Loucy (cell line): ENCODE results near the gene RIMBP2.

Source experiments
- H2AFZ ChIP-seq: fragments of 200-600 bp; sonication (generic); 2 replicates; pipeline ENCODE4 v1.6.0; 2016; ENCODE audit warnings: antibody characterized with exemption, mild to moderate bottlenecking, low read length, moderate library complexity
- H3F3A ChIP-seq: fragments of 200-600 bp; 2 replicates; pipeline ENCODE4 v1.6.0; 2016; ENCODE audit warnings: antibody characterized with exemption, low read depth, mild to moderate bottlenecking
- H3K27me3 ChIP-seq: fragments of 200-600 bp; sonication (generic); 2 replicates; pipeline ENCODE4 v1.6.1; 2014; ENCODE audit warnings: low read length, mild to moderate bottlenecking; ENCODE audit not compliant: insufficient read depth, poor library complexity, severe bottlenecking
- H3K36me3 ChIP-seq: fragments of 200-600 bp; sonication (generic); 2 replicates; pipeline ENCODE4 v1.6.1; 2016; ENCODE audit warnings: low read length; ENCODE audit not compliant: insufficient read depth
- H3K4me1 ChIP-seq: fragments of 200-600 bp; sonication (generic); 2 replicates; pipeline ENCODE4 v1.5.1; 2014; ENCODE audit warnings: low read length, mild to moderate bottlenecking; ENCODE audit not compliant: insufficient read depth, poor library complexity, severe bottlenecking
- H3K4me2 ChIP-seq: fragments of 200-600 bp; sonication (generic); 2 replicates; pipeline ENCODE4 v1.6.0; 2014; ENCODE audit warnings: antibody characterized with exemption, low read length, low read depth, mild to moderate bottlenecking; ENCODE audit not compliant: poor library complexity, severe bottlenecking
- H3K4me3 ChIP-seq: fragments of 200-600 bp; sonication (generic); 2 replicates; pipeline ENCODE4 v1.5.1; 2014; ENCODE audit warnings: low read length, mild to moderate bottlenecking, mixed read lengths; ENCODE audit not compliant: poor library complexity, severe bottlenecking
- H3K79me2 ChIP-seq: fragments of 200-600 bp; sonication (generic); 2 replicates; pipeline ENCODE4 v1.6.1; 2014; ENCODE audit warnings: low read length; ENCODE audit not compliant: insufficient read depth
- H3K9ac ChIP-seq: fragments of 200-600 bp; sonication (generic); 2 replicates; pipeline ENCODE4 v1.6.0; 2014; ENCODE audit warnings: mild to moderate bottlenecking, low read depth, low read length, moderate library complexity; ENCODE audit not compliant: poor library complexity, severe bottlenecking
- H3K9me2 ChIP-seq: fragments of 200-600 bp; sonication (generic); replicated peaks from 2 replicates; pipeline ENCODE4 v1.6.1; 2016; ENCODE audit warnings: low read depth, low read length, mixed read lengths
- H3K9me3 ChIP-seq: fragments of 200-600 bp; sonication (generic); 2 replicates; pipeline ENCODE4 v1.6.1; 2014; ENCODE audit warnings: mild to moderate bottlenecking, antibody characterized with exemption, low read length, low read depth; ENCODE audit not compliant: insufficient read depth
- H4K20me1 ChIP-seq: fragments of 200-600 bp; sonication (generic); 2 replicates; pipeline ENCODE4 v1.6.0; 2014; ENCODE audit warnings: antibody characterized with exemption, low read length, mild to moderate bottlenecking; ENCODE audit not compliant: insufficient read depth, poor library complexity, severe bottlenecking
- CTCF ChIP-seq: fragments of 200-600 bp; sonication (generic); conservative IDR thresholded peaks from 2 replicates; pipeline ENCODE4 v1.5.1; 2014; ENCODE audit warnings: mild to moderate bottlenecking, antibody characterized with exemption, low read length
- EZH2phosphoT487 ChIP-seq: fragments of 200-600 bp; IDR thresholded peaks from 2 replicates; pipeline ENCODE4 v1.6.1; 2018; ENCODE audit warnings: antibody characterized with exemption, mild to moderate bottlenecking, moderate library complexity, borderline replicate concordance

Gene RIMBP2

GRCh38 chr12:130520784-130521183 lies 195.3 kb downstream of the RIMBP2 start:
- H3K4me2 ChIP-seq = no peak overlapping the region
- TF ChIP-seq EZH2phosphoT487 (no peak), CTCF (no peak)

DNA sequence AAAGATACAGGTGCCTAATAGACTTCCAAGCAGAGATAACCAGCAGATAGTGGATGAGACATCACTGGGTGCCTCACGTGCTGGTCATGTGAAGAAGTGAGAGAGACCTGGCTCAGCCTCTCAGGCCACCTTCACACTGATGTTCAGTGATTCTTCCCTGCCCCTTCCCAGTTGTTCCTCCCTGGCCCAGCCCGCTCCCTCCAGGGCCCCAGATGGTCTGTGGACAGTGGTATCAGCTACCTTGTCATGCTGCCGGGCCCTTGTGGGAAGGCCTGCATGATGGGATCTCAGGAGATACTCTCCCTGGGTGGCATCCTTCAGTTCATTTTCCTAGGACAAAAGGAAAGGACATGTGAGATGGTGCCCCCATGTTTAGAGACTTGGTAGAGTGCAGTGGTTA lies 198.5 kb downstream of the RIMBP2 start:
- H3K4me2 ChIP-seq = no peak overlapping the region
- H3K79me2 ChIP-seq = no peaks in the 10 kb centered on the region
- H3K36me3 ChIP-seq = no peaks in the 10 kb centered on the region
- H3K9me2 ChIP-seq = no peaks in the 10 kb centered on the region
- no peak overlapping the region for H3K4me3 ChIP-seq
- H3K9me3 ChIP-seq = no peaks in the 10 kb centered on the region; the same call in 1 of the 2 replicates
- no peaks in the 10 kb centered on the region for H3F3A ChIP-seq
- no peaks in the 10 kb centered on the region for H3K27me3 ChIP-seq
- no peak overlapping the region for H3K9ac ChIP-seq
- H2AFZ ChIP-seq = no peak overlapping the region
- H4K20me1 ChIP-seq = no peaks in the 10 kb centered on the region
- TF ChIP-seq EZH2phosphoT487 = no peak
- no peak for TF ChIP-seq CTCF
- H3K4me1 ChIP-seq = no peaks in the 10 kb centered on the region

More at GRCh38 chr12:130520784-130521183, 195.3 kb downstream of the RIMBP2 start:
- Histone ChIP-seq H3K36me3 (no peaks in the 10 kb centered on the region), H3K9ac (no peak overlapping the region), H3K79me2 (no peaks in the 10 kb centered on the region), H3K4me1 (no peaks in the 10 kb centered on the region), H3F3A (no peaks in the 10 kb centered on the region), H4K20me1 (no peaks in the 10 kb centered on the region), H3K9me3 (no peaks in the 10 kb centered on the region; the same call in 1 of the 2 replicates), H3K27me3 (no peaks in the 10 kb centered on the region), H3K4me3 (no peak overlapping the region), H2AFZ (no peak overlapping the region), H3K9me2 (no peaks in the 10 kb centered on the region)

- H3K4me3 ChIP-seq = no peak overlapping the region
- no peaks in the 10 kb centered on the region for H3K36me3 ChIP-seq
- H3K4me1 ChIP-seq = no peaks in the 10 kb centered on the region
- no peaks in the 10 kb centered on the region for H3K9me2 ChIP-seq
- H4K20me1 ChIP-seq = no peaks in the 10 kb centered on the region
- TF ChIP-seq EZH2phosphoT487 (no peak), CTCF (no peak)
- no peak overlapping the region for H3K9ac ChIP-seq
- no peaks in the 10 kb centered on the region for H3K27me3 ChIP-seq
- no peaks in the 10 kb centered on the region for H3K79me2 ChIP-seq
- H3K9me3 ChIP-seq = no peaks in the 10 kb centered on the region; the same call in 1 of the 2 replicates
- H3K4me2 ChIP-seq = no peak overlapping the region
- no peaks in the 10 kb centered on the region for H3F3A ChIP-seq
- H2AFZ ChIP-seq = no peak overlapping the region
These were observed 201.9 kb downstream of the RIMBP2 start for GRCh38 chr12:130514149-130514551.
